K562 (cell line): ENCODE data around the gene HNRNPH1. TPM values are rescaled to one million over a fixed set of nuclear protein-coding genes. Genes with fewer than 3 reads are reported as not detected.

ENCODE experiments used
- ATAC-seq: fragments of 200-7000 bp; cut with Tn5 transposase; 3 replicates; pipeline ENCODE4 v1.9.1; 2020; ENCODE audit warnings: moderate library complexity
- BruUV-seq: library from RNA; stranded (reverse); fragments of 400-500 nt; replicated peaks from 2 replicates; lab custom pipeline; 2021; lab: Mats Ljungman, UMichigan
- CTCF ChIA-PET: fragments of 300-600 bp; formaldehyde crosslinking; extraction: SDS; loops from one replicate; lab custom pipeline; 2021; ENCODE audit warnings: low intra/inter-chr PET ratio; lab: Yijun Ruan, JAX
- POLR2A ChIA-PET: fragments of 300-600, 350-650 bp; sonication (Branson Sonifier 250); formaldehyde crosslinking; extraction: SDS; loops from one replicate; lab custom pipeline; 2021; ENCODE audit warnings: antibody characterized with exemption, inconsistent platforms; lab: Yijun Ruan, JAX
- DNase-seq, 4 experiments: peaks; one replicate each; pipeline versions ENCODE4 v3.0.0 to v3.0.0-alpha.2; 2011 to 2018; ENCODE audit warnings: low spot score in 3 of 4, mixed read lengths in 3 of 4; ENCODE audit errors: extremely low read depth in 1 of 4
- FAIRE-seq: peaks from 2 replicates; lab custom pipeline; 2011; peaks lifted over from hg19 to GRCh38; lab: Jason Lieb, UNC
- H2AFZ ChIP-seq: 2 replicates; pipeline ENCODE4 v1.6.0; 2011; ENCODE audit warnings: low read depth, low read length, control low read depth, inconsistent platforms
- H3K27ac ChIP-seq: fragments of 200-600 bp; 3 replicates; pipeline ENCODE4 v1.8.0; 2011; ENCODE audit warnings: low read depth, mild to moderate bottlenecking, control low read depth, inconsistent platforms, low read length, moderate library complexity, mixed read lengths; ENCODE audit errors: extremely low read depth
- H3K27me3 ChIP-seq, 2 experiments: fragments of 300-600 bp in 1 of 2; 2 replicates in 1 of 2; 3 replicates in 1 of 2; pipeline versions ENCODE4 v1.6.0 to v1.8.0; 2011; ENCODE audit warnings: inconsistent platforms in 2 of 2, low read length in 2 of 2, mild to moderate bottlenecking in 1 of 2, mixed read lengths in 1 of 2, moderate library complexity in 1 of 2; ENCODE audit not compliant: control insufficient read depth in 2 of 2, insufficient read depth in 2 of 2
- H3K36me3 ChIP-seq: fragments of 300-600 bp; 3 replicates; pipeline ENCODE4 v1.8.0; 2011; ENCODE audit warnings: mild to moderate bottlenecking, low read length, inconsistent platforms; ENCODE audit not compliant: control insufficient read depth, insufficient read depth
- H3K4me1 ChIP-seq, 2 experiments: fragments of 200-600 bp in 1 of 2; replicated peaks in 1 of 2; 2 replicates in 1 of 2; 3 replicates in 1 of 2; pipeline versions ENCODE4 v1.5.1 to v1.8.0; 2011; ENCODE audit warnings: inconsistent platforms in 2 of 2, low read length in 2 of 2, mild to moderate bottlenecking in 1 of 2, mixed read lengths in 1 of 2, moderate library complexity in 1 of 2; ENCODE audit not compliant: control insufficient read depth in 2 of 2, insufficient read depth in 2 of 2
- H3K4me2 ChIP-seq: 2 replicates; pipeline ENCODE4 v1.6.1; 2011; ENCODE audit warnings: low read length, control low read depth, inconsistent platforms, mixed read lengths; ENCODE audit not compliant: insufficient read depth
- H3K4me3 ChIP-seq: fragments of 200-600 bp; sonication (generic), shearing (Covaris generic); 2 replicates; pipeline ENCODE4 v1.5.1; 2016; ENCODE audit warnings: control low read depth, inconsistent platforms
- H3K79me2 ChIP-seq: fragments of 200-600 bp; 3 replicates; pipeline ENCODE4 v1.8.0; 2011; ENCODE audit warnings: low read length, inconsistent platforms; ENCODE audit not compliant: control insufficient read depth, insufficient read depth
- H3K9ac ChIP-seq, 2 experiments: 2 replicates each; pipeline versions ENCODE4 v1.6.0 to v1.6.1; 2011; ENCODE audit warnings: low read depth in 2 of 2, low read length in 2 of 2, control low read depth in 1 of 2, inconsistent platforms in 1 of 2, mild to moderate bottlenecking in 1 of 2, mixed read lengths in 1 of 2; ENCODE audit not compliant: insufficient read depth in 1 of 2
- H3K9me1 ChIP-seq: one replicate; pipeline ENCODE4 v1.6.0; 2011; ENCODE audit warnings: inconsistent platforms, mild to moderate bottlenecking, low read length, moderate library complexity; ENCODE audit not compliant: control insufficient read depth, insufficient read depth
- H3K9me3 ChIP-seq: replicated peaks from 2 replicates; pipeline ENCODE4 v1.5.1; 2011; ENCODE audit warnings: low read depth, low read length, inconsistent platforms; ENCODE audit not compliant: control insufficient read depth, insufficient read depth
- H4K20me1 ChIP-seq: replicated peaks from 2 replicates; pipeline ENCODE4 v1.6.1; 2011; ENCODE audit warnings: low read length, inconsistent platforms, mixed read lengths; ENCODE audit not compliant: control insufficient read depth, insufficient read depth
- EHMT2 ChIP-seq: fragments of 450-650 bp; IDR thresholded peaks from 2 replicates; pipeline ENCODE4 v1.6.1; 2018; ENCODE audit warnings: antibody characterized with exemption
- ETS2 ChIP-seq: IDR thresholded peaks from 2 replicates; pipeline ENCODE4 v1.6.1; 2016; ENCODE audit warnings: borderline replicate concordance, missing genetic modification characterization, mild to moderate bottlenecking, moderate library complexity, missing compliant biosample characterization; ENCODE audit not compliant: poor library complexity, severe bottlenecking
- HNRNPLL ChIP-seq: fragments of 200-400 bp; formaldehyde crosslinking; IDR thresholded peaks from 2 replicates; pipeline ENCODE4 v1.6.1; 2017; ENCODE audit warnings: low read length, low read depth, mild to moderate bottlenecking; ENCODE audit not compliant: poor library complexity, severe bottlenecking
- PCBP2 ChIP-seq: fragments of 200-400 bp; formaldehyde crosslinking; IDR thresholded peaks from 2 replicates; pipeline ENCODE4 v1.6.1; 2018; ENCODE audit warnings: low read length, low read depth, mild to moderate bottlenecking, moderate library complexity; ENCODE audit not compliant: poor library complexity, severe bottlenecking
- RFX5 ChIP-seq: IDR thresholded peaks from 2 replicates; pipeline ENCODE4 v1.6.1; 2011; ENCODE audit warnings: low read depth, mild to moderate bottlenecking, improper control_type of control experiment, low read length
- ZNF76 ChIP-seq: fragments of 250-450 bp; sonication (Bioruptor Pico); IDR thresholded peaks from 2 replicates; pipeline ENCODE4 v1.4.0; 2020; ENCODE audit warnings: mild to moderate bottlenecking, moderate library complexity, borderline replicate concordance
- WGBS: fragments of 100-300 bp; shearing (Covaris generic); methylation state at CpG from one replicate; pipeline ENCODE4 v1.1.6; 2016; ENCODE audit warnings: low coverage, mixed read lengths; ENCODE audit not compliant: insufficient coverage; ENCODE audit errors: missing lambda C conversion rate; 5-methylcytosine and 5-hydroxymethylcytosine counted together
- in situ Hi-C: fragments of 300-500 bp; cut with MboI; formaldehyde crosslinking; loops from 4 replicates; pipeline ENCODE4 v1.15.0; 2018; ENCODE audit warnings: inconsistent platforms, mixed read lengths
- intact Hi-C: fragments of 100-400 bp; cut with micrococcal nuclease; formaldehyde crosslinking; loops from 2 replicates; pipeline ENCODE4 v1.14.2; 2022
- polyA plus RNA-seq, 8 experiments: library from polyadenylated mRNA; depleted of rRNA in 4 of 8; stranded (reverse) in 5 of 8; unstranded in 3 of 8; fragments of >200 nt; fragmentation: Nextera tagmentation in 2 of 8; fragmentation: Illumina TruSeq in 1 of 8; extraction: Ambion mirVana in 2 of 8; extraction: Trizol in 1 of 8; gene quantifications; 2 replicates each; pipeline versions ENCODE4 v1.2.1 to v1.2.3, GENCODE V29; 2011 to 2014; ENCODE audit warnings: inconsistent platforms in 1 of 8, missing spikeins in 1 of 8
- total RNA-seq, 7 experiments: library from RNA; depleted of rRNA in 6 of 7; stranded (reverse); fragments of >200 nt in 6 of 7; fragmentation: Illumina TruSeq in 2 of 7; extraction: Trizol in 2 of 7; gene quantifications; 2 replicates each; pipeline versions ENCODE4 v1.2.1 to v1.2.3, GENCODE V29; 2011 to 2021; ENCODE audit warnings: low replicate concordance in 1 of 7
- TF ChIP-seq, protein P1 (sequence below), 3 experiments: IDR thresholded peaks in 2 of 3; conservative IDR thresholded peaks in 1 of 3; 2 replicates each; pipeline ENCODE4 v1.5.1; 2011 to 2012; ENCODE audit warnings: low read length in 3 of 3, mild to moderate bottlenecking in 3 of 3, control low read depth in 2 of 3, improper control_type of control experiment in 1 of 3, inconsistent platforms in 1 of 3, low read depth in 1 of 3, mixed read lengths in 1 of 3, moderate library complexity in 1 of 3; ENCODE audit not compliant: insufficient read depth in 2 of 3
- TF ChIP-seq, protein P2 (sequence below): IDR thresholded peaks from 3 replicates; pipeline ENCODE4 v1.6.1; 2011; ENCODE audit warnings: borderline replicate concordance, mild to moderate bottlenecking, moderate library complexity; ENCODE audit not compliant: insufficient read length; ENCODE audit errors: extremely low read depth
- TF ChIP-seq, protein P3 (sequence below): fragments of 450-650 bp; formaldehyde crosslinking; IDR thresholded peaks from 2 replicates; pipeline ENCODE4 v1.4.0; 2020; ENCODE audit warnings: mild to moderate bottlenecking

HNRNPH1 gene
- total and polyA plus RNA-seq, 9 of the 15 experiments (the other 6 are each of a cell fraction or from before 2014, with no cell fraction given): 103 to 656 (median 561) TPM

DNA sequence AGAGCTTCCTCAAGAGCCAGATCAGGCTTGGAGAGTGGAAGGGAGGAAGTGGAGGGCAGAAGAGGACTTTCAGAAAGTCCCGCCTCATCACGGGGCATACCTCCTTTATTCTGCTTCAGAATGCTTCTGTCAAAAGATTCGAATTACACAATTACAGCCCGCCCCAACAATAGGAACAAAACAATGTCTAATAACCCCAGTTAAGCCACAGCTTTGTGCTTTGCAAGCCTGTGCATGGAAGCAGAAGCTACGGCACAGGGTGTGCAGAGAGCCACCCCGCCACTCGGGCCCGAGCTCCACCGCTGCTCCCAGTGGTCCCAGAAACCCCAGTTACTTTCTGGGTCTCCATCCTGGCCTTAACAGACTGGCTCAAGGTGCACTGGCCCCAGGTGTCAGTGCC lies 23.5 kb downstream of the HNRNPH1 start:
- H3K4me1 ChIP-seq: no peaks in the 10 kb centered on the region
- 88% methylated on average over 9 of the region's 9 CpGs for WGBS
- intact Hi-C loops (no loop called here), in situ Hi-C loops (no loop called here)
- ATAC-seq (no peak), DNase-seq (no peak), FAIRE-seq (no peak)
- CTCF ChIA-PET: no interaction called here
- no peaks in the 10 kb centered on the region for H3K9me1 ChIP-seq
- no peaks in the 10 kb centered on the region for H3K27me3 ChIP-seq
- H3K9ac ChIP-seq: no peak overlapping the region; a peak in 1 of 4 replicates
- H3K4me3 ChIP-seq: no peak overlapping the region
- POLR2A ChIA-PET: interaction anchor here (0.6 to 1.1 kb wide), 4 partner anchors 9 to 24 kb away, joined by 3 to 5 read pairs (median 4); partner anchors contain the start of gene HNRNPH1
- H2AFZ ChIP-seq: no peak overlapping the region
- no peaks in the 10 kb centered on the region for H4K20me1 ChIP-seq
- H3K9me3 ChIP-seq: no peaks in the 10 kb centered on the region
- H3K79me2 ChIP-seq: no peaks in the 10 kb centered on the region
- H3K4me2 ChIP-seq: no peak overlapping the region
- H3K27ac ChIP-seq: no peak overlapping the region
- H3K36me3 ChIP-seq: peaks cover 64% of the 10 kb centered on the region; the same call in 2 of the 3 replicates
- no TSS peak for BruUV-seq
- TF ChIP-seq EHMT2 (no peak), PCBP2 (no peak), ZNF76 (no peak), ETS2 (tag) (no peak), HNRNPLL (no peak), RFX5 (no peak)
- TF ChIP-seq, protein P1, sequence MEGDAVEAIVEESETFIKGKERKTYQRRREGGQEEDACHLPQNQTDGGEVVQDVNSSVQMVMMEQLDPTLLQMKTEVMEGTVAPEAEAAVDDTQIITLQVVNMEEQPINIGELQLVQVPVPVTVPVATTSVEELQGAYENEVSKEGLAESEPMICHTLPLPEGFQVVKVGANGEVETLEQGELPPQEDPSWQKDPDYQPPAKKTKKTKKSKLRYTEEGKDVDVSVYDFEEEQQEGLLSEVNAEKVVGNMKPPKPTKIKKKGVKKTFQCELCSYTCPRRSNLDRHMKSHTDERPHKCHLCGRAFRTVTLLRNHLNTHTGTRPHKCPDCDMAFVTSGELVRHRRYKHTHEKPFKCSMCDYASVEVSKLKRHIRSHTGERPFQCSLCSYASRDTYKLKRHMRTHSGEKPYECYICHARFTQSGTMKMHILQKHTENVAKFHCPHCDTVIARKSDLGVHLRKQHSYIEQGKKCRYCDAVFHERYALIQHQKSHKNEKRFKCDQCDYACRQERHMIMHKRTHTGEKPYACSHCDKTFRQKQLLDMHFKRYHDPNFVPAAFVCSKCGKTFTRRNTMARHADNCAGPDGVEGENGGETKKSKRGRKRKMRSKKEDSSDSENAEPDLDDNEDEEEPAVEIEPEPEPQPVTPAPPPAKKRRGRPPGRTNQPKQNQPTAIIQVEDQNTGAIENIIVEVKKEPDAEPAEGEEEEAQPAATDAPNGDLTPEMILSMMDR (IDR thresholded peaks at IDR 0.05 in 2 of 3, conservative IDR thresholded peaks at IDR 0.05 in 1 of 3; ENCODE audit: insufficient read depth in 2 of 3, low read depth in 1 of 3, low read length in 3 of 3): no peak
- TF ChIP-seq, protein P2, sequence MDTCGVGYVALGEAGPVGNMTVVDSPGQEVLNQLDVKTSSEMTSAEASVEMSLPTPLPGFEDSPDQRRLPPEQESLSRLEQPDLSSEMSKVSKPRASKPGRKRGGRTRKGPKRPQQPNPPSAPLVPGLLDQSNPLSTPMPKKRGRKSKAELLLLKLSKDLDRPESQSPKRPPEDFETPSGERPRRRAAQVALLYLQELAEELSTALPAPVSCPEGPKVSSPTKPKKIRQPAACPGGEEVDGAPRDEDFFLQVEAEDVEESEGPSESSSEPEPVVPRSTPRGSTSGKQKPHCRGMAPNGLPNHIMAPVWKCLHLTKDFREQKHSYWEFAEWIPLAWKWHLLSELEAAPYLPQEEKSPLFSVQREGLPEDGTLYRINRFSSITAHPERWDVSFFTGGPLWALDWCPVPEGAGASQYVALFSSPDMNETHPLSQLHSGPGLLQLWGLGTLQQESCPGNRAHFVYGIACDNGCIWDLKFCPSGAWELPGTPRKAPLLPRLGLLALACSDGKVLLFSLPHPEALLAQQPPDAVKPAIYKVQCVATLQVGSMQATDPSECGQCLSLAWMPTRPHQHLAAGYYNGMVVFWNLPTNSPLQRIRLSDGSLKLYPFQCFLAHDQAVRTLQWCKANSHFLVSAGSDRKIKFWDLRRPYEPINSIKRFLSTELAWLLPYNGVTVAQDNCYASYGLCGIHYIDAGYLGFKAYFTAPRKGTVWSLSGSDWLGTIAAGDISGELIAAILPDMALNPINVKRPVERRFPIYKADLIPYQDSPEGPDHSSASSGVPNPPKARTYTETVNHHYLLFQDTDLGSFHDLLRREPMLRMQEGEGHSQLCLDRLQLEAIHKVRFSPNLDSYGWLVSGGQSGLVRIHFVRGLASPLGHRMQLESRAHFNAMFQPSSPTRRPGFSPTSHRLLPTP: no peak
- TF ChIP-seq, protein P3, sequence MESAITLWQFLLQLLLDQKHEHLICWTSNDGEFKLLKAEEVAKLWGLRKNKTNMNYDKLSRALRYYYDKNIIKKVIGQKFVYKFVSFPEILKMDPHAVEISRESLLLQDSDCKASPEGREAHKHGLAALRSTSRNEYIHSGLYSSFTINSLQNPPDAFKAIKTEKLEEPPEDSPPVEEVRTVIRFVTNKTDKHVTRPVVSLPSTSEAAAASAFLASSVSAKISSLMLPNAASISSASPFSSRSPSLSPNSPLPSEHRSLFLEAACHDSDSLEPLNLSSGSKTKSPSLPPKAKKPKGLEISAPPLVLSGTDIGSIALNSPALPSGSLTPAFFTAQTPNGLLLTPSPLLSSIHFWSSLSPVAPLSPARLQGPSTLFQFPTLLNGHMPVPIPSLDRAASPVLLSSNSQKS: no peak
